Left ventricle myocardium superior (tissue), 1 donor: ENCODE results near the gene KIF9. TPM values are rescaled to one million over a fixed set of nuclear protein-coding genes. Genes with fewer than 3 reads are reported as not detected.
"Not testable (repeated sequence)": the region's sequence is repeated elsewhere in the genome, so short reads cannot be mapped to it uniquely, and the experiment has no call there.

Experiments
- ATAC-seq: fragments of 200-7000 bp; cut with Tn5 transposase; one replicate; pipeline ENCODE4 v1.9.1; 2020; ENCODE audit warnings: mild to moderate bottlenecking, moderate library complexity
- DNase-seq: peaks from one replicate; pipeline ENCODE4 v3.0.0-alpha.2; 2020
- intact Hi-C: fragments of 100-400 bp; cut with micrococcal nuclease; formaldehyde crosslinking; loops from one replicate; pipeline ENCODE4 v1.11.0; 2022
- total RNA-seq: library from RNA; stranded (reverse); fragmentation: NEBNext Ultra II Directional; extraction: Animal tissue kit (Norgen Biotek cat#: 25700); gene quantifications from one replicate; pipeline ENCODE4 v1.2.1, GENCODE V29; 2021
- donor health status: DM: no; HTN: yes; CAD: no; lungs with severe emphysema.

Gene KIF9
- total RNA-seq, 1 donor from 2014 or later: 8.8 TPM

DNA sequence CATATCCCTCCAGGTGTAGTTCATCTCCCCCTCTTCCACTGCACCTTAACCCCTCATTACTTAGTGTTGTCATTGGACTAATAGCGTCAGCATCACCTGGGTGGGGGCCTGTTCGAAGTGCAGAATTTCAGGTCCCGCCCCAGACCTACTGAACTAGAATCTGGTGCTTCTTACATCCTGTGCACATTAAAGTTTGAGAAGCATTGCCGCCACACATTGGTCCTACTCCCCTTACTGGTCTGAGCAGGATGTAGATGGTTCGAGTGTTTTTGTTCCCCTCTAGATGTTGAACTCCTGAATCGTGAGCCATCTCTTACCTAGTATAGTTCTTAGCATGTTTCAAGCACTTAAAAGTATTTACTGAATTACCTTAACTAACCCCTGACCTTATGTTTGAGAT is 13.4 kb upstream of the KIF9 start:
- ATAC-seq: no peak
- intact Hi-C loops: no loop called here

DNA sequence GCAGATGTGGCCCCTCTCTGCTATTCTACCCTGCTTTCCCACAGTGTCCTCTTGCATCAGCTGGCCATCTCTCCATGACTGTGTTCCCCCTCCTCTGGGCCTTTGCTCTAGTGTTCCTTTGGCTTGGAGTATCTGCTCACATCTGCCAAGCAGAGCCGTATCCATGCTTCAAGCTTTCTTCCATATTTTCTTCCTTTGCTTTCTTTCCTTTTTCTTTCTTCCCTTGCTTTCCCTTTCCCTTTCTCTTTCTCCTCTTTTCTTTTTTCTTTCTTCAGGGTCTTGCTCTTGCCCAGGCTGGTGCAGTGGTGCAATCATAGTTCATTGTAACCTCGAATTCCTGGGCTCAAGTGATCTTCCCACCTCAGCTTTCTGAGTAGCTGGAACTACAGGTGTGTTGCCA is 12.7 kb upstream of the KIF9 start:
- no peak for DNase-seq
- no peak for ATAC-seq
- intact Hi-C loops: no loop called here

More for the DNA sequence above, 13.4 kb upstream of the KIF9 start:
- DNase-seq: no peak

DNA sequence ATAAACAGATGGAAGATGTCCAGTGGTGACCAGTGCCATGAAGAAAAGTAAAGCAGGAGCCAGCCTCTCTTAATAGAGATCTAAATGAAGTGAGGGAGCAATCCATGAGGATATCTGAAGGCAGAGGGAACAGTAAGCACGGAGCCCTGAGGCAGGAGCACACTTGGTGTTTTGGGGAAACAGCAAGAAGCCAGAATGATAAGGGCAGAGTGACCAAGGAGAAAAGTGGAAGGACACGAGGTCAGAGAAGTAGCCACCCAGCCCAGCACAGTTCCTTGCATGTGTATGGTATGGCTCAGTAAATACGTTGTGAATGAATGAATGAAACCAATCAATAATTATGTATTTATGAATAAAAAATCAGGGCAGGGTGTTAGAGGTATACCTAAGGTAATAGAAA is 11.8 kb upstream of the KIF9 start:
- no peak for ATAC-seq

DNA sequence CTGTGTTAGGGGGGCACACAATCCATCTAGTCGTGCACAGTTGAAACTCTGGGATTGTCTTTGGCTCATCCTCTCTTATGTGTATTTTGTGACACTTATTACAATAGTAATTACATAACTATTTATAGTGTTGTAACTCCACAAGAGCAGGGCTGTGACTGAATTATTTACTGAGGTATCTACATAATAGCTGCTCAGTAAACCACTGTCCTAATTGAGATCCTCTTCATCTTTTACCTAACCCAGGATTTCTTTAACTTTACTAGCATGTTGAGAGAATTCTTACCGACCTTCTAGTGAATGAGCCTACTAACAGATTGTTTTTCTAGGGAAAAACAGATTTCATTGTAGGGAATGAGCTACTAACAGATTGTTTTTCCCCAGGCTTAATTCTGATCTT is 11.2 kb upstream of the KIF9 start:
- DNase-seq (no peak), ATAC-seq (no peak)
- intact Hi-C loops: no loop called here

More for the DNA sequence above, 11.8 kb upstream of the KIF9 start:
- no peak for DNase-seq
- intact Hi-C loops: no loop called here

DNA sequence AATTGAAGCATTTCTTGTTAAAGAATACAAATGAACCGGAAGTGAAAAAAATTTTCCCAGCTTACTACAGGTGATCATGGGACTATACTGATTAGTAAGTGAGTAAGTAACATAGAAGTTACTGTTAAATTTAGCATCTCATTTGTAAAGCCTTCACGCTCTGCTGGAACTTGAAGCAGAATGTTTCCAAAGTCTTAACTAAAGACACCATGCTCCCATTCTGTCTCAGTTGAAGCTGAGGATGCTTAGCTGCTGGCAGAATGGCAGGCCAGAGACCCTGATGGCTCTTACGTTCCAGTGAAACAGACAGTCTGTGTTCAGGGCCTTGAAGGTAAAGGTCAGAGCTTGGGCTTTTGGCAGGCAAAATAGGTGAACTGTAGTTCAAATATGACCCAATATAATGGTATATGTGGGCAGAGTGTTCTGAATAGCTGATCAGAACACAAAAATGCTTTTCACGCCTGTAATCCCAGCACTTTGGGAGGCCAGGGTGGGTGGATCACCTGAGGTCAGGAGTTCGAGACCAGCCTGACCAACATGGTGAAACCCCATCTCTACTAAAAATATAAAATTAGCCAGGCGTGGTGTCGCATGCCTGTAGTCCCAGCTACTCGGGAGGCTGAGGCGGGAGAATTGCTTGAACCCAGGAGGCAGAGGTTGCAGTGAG is 9.3 kb upstream of the KIF9 start:
- intact Hi-C loops, DNase-seq, ATAC-seq: not testable (repeated sequence)

DNA sequence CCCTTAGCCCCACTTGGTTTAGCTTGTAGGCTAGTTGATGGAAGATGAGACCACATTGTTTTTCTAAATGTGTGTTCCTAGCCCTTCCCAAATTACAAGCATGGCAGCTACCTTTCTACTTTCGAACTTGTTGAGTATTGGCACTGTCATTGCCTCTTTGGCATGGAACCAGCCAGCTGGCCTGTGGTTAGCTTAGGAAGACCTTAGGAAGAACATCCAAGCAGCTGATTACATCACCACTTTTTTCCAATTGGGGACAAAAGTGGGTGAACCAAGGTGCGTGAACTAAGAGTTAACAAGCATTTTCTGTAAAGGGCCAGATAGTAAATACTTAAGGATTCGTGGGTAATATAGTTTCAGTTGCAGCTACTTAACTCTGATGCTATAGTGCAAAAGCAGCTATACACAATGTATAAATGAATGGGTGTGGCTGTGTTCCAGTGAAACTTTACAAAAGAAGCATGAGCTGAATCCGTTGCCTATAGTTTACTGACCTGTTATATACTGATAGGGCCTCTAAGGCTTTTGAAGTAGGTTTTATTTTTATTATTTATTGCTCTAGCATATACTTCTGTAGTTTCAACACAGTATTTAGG is 8.7 kb upstream of the KIF9 start:
- intact Hi-C loops: no loop called here
- DNase-seq: no peak
- peak; percentile 36 for ATAC-seq

DNA sequence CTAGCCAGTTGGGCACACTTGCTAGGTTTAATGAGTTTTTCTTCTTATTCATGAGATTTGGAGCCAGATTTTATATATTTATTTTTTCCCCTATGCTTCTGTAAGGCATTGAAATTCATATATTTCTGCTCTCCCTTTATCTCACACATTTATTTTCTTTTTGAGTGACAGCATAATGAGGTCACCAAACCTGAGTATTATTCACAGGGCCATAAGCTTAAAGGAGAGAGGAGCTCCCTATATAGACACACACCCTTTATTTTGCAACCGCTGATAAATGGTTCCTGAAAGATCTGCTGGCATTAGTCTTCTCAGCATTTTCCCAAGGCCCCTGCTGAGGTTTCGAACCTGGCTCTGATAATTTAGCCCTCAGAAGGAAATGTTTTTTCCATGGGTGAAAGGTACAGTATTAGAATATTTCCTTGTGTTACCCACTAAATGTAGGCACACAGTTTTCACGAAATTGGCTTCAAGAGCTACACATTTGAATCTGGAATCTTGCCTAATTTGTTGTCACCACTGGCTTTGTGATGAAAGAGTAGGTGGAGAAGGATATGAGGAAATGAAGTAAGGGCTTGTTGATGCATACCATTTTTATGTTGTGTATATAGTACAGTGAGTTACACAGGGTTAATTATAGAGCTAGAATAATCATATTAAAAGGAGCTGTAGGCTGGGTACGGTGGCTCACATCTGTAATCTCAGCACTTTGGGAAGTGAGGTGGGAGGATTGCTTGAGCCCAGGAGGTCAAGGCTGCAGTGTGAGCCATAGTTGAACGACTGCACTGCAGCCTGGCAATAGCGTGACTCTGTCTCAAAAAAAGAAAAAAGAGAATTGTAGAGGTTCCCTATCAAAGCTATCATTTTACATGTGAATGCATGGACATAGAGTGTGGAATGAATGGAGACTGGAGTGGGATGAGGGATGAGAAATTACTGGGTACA is 6.6 kb upstream of the KIF9 start:
- intact Hi-C loops: no loop called here
- no peak for ATAC-seq
- DNase-seq: no peak

DNA sequence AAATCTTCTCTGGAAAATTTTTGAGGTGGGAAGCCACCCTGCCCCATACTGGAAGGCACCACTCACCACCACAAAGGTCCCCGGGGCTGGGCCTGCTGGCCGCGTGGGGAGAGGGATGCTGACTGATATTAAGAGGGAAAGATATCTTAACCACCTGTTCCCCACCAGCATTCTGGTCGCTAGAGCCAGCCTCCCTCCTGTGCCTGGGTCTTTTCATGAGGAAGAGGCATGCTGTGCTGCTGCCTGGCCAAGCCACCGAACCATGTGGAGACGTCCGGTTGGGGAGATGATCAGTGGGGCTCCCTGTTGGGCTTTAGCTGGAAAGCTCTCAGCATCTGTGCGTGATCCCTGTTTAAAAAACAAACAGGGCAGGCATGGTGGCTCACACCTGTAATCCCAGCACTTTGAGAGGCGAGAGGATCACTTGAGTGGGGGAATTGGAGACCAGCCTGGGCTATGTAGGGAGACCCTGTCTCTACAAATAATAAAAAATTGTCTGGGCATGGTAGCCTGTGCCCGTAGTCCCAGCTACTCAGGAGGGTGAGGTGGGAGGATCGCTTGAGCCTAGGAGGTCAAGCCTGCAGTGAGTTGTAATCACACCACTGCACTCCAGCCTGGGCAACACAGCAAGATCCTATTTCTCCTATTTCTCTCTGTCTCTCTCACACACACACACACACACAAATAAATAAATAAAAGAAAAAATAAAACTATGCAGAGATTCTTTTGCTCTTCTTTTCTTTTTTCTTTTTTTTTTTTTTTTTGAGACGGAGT is 1.2 kb upstream of the KIF9 start:
- intact Hi-C loops: no loop called here
- no peak for ATAC-seq
- no peak for DNase-seq

DNA sequence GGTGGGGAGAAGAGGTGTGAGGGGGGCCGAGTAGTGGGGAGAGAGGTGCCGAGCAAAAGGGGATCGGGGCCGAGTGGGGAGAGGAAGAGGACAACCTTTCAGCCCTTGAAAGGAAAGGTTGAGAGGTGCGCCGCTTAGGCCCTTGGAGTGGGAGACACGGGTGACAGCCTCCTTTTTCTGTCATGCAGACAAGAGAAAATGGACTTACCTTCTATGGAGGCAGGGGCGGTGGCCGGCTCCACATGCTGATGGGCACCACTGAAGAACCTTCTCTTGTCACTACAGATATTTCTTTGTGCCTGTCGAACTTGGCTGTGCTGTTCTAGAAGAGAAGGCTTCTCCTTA is 566 bp upstream of the KIF9 start:
- intact Hi-C loops: no loop called here
- DNase-seq (peak; percentile 35), ATAC-seq (peak; percentile 14)

DNA sequence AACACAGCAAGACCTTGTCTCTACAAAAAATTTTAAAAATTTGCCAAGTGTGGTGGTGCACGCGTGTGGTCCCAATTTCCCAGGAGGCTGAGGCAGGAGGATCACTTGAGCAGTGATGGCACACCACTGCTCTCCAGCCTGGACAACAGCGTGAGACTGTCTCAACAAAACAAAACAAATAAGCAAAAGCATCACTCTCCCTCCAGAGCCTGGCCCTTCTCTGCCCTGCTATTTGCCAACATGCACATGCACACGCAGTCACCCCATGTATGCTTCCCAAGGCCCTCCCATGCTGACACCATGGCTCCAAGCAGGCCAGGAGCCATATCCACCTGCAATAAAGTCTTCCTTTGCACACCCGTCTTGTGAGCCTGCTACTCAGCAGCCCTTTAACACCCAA is 2.1 kb downstream of the KIF9 start:
- DNase-seq: no peak
- ATAC-seq: no peak
- intact Hi-C loops: no loop called here

DNA sequence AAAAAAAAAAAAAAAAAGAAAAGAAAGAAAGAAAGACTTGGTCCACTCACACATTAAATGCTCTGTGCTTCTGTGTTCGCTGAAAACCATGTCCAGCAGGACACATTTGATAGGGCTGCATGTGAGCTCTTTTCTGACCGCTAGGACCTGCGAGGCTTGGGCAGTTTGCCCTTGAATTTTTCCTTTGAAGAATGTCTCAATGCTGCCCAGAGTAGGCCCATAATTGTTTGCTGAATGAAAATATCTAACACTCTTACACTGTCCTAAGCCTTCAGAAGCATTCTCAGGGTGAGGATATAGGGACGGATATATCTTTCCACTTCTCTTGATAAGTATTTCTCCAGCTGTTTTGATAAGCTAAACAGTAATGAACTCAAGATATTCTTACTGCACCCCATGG is 6.0 kb downstream of the KIF9 start:
- ATAC-seq: no peak
- no peak for DNase-seq
- intact Hi-C loops: no loop called here

DNA sequence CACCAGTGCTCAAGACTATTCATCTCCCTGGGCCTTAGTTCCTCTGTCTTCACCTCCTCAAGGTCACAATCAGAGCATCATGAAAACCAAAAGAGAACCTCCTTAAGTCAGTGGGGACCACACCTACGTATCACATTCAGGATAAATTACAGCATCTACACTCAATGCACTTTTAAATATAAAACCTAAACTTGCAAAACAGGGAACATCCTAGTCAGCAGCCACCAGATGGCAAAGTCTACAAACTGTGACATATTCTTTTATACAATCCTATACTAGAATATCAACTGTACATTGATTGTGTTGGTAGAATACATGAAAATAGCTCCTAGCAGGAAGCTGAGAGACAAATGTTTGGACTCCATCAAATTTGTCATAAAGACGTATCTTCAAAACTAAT is 7.9 kb downstream of the KIF9 start:
- intact Hi-C loops: no loop called here
- ATAC-seq: no peak
- DNase-seq: no peak

DNA sequence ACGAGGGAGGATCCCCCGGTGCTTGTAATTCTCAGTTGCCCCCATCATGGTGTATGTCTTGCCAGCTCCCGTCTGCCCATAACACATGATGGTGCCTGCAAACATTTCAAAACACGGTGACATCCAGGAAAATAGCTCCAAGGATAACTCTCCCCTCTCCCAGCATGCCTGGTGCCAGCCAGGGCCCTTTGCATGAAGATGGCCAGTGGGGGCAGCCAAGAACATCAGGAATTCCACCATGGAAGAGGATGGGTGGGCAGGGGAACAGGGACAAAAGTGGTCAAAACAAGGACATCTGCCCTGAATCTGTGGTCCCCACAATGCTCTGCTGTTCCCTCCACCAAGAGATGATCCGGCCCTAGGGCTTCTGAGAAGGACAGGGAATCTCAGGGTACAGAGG is 9.0 kb downstream of the KIF9 start:
- intact Hi-C loops: no loop called here
- no peak for ATAC-seq

DNA sequence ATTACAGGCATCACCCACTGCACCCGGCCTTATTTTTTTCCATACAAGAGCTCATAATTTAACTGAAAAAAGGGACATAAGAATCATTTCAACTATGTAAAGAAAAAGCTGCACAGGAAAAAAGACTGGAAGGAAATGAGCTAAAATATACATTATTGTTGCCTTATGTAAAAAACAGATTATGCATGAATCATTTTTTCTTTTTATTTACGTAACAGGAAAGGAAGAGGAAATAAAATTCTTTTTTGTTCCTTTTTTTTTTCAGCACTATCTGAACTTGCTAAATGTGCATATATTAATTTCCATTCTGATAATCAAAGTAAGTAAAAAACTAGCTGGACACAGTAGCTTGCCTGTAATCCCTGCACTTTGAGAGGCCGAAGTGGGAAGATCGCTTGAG is 12.1 kb downstream of the KIF9 start:
- ATAC-seq (no peak), DNase-seq (no peak)
- intact Hi-C loops: no loop called here

More for the DNA sequence above, 9.0 kb downstream of the KIF9 start:
- DNase-seq: no peak

DNA sequence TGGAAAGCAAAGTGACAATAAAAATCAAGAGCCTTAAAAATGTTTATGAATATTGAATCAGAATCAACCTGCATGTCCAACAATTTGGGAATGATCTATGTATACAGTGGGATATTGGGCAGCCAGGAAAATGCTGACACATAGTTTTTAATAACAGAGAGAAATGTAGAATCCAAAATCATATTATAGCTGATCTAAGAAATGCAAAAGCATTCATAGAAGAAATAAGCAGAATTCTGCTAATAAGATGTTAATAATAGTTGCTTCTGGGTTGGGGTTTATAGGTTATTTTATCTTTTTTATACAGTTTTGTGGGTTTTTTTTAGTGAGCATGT is 15.1 kb downstream of the KIF9 start:
- ATAC-seq (no peak), DNase-seq (no peak)
- intact Hi-C loops: no loop called here

DNA sequence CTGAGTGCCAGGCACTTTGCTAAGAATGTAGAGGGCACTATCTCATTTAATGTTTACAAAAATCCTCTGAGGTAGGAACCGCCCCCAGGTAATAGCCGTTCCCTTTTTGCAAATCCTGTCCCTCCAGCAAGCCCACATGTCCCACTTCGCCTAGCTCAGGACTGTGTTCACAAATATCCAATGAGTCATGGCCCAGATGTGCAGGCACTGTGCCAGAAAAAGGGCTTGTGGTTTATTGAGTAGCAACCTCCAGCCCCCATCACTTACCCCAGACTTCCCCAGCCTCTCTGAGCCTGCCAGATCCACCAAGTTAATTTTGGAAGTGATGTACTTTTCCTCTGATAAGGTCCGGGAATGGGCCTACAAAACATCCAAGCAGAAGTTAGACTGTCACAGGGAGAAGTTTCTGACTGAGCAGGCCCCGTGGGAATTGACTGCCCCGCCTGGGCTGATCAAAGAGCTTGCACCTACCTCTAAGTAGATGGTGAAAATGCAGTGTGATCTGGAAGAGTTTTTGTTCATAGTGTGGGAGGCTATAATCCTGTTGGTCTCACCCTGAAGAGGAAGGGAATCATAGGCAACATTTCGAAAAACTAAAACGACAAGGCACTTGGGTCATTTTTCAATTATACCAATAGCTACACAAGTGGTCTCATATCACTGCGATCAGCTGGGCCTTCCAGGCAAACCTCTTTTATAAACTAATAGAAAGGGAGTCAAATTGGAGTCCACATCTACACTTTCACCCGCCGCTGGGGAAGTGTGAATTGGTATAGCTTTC is 15.7 kb downstream of the KIF9 start:
- intact Hi-C loops: no loop called here
- peak; percentile 96 for ATAC-seq
- DNase-seq: peak; percentile 87

DNA sequence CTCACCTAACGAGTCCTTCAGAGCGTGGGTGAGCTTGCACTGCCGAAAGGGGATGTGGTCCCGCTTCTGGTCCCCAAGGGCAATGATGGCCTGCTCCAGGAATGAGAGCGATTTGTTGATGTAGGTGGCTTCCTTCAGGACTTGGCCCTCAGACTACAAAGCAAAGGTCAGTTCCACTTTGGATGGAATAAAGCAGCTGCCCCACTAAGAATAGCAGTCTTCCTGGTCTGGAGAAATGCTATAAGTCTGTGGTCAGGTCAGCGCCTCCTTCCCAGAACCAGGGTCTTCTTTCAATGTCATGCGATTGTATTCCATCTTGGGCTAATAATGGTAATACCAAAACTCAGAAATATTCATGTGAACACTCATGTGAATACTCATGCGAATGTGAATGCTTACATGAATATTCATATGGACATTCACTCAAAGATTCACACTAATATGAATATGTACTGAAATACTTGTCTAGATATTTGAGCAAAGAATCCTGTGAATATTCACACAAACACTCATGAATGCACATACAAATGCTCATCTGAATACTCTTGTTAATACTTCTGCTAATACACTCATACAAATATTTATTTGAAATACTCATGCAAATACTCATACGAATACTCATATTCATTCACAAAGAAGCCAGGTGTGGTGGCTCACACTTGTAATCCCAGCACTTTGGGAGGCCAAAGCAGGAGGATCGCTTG is 16.7 kb downstream of the KIF9 start:
- DNase-seq: no peak
- no peak for ATAC-seq
- intact Hi-C loops: no loop called here

DNA sequence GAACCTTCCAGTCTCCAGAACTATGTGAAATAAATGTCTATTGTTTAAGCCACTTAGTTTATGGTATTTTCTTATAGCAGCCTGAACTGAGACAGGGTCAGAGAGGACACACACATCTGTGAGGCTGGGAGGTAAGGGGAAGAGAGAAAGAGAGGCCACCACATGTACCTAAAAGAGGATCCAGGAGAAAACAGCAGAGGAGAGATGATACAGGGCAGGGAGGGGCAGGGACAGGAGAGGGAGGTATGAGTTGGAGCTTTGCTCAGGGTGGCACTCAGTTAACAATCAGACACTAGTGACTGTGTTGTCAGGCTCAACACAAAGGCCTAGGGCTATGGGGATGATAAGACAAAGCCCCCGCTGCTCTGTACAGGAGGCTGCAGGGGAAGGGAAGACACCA is 17.6 kb downstream of the KIF9 start:
- ATAC-seq (no peak), DNase-seq (no peak)
- intact Hi-C loops: no loop called here
